ENCODE data around the gene TMEM107.

DNA sequence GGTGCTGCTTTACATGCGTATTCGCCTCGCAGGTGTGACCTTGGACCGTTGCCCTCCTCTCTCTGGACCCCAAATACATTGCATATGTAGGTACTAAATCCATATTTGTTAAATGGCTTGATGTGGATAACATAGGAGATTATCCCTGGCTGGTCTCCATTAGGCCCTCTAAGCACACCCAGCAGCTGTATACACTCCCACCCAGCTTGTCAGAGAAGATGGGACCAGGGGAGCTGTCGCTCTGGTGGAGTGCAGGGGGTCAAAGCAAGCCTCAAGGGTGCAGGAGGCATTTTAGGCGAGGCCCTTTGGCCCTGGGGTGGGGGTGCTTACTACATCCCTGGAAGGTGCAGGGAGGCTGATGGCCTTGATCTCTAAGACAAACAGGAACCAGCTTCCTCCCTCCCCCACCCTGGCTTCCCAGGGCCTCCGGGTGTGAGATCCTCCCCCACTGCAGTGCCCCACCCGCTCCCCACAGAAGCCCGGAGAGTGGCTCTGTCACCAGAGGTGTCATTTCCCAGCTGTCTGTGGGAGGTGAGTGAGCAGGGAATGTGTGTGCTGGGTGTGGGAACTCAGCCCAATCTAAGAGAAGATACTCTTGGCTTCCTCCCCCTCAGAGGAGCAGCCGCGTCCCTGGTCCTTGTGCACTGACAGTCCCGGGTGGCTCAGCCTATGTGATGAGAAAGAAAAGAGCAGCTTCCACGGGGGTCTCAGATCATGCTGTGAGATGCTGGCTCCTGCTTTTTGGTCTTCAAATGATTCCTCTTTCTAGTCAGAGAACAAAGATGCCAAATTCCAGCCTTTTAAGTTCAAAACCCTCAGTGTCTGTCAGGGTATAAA is 12.0 kb downstream of the TMEM107 start:
- TF ChIP-seq CTCF (IDR thresholded peaks at IDR 0.05; ENCODE audit: low read depth, low read length) (no peak), EZH2phosphoT487 (IDR thresholded peaks at IDR 0.05; ENCODE audit: low read depth) (no peak)
